ENCODE results near the gene CPXM1. TPM values are rescaled to one million over a fixed set of nuclear protein-coding genes. Genes with fewer than 3 reads are reported as not detected.

CPXM1 gene
- total and polyA plus RNA-seq, 9 of the 15 experiments (the other 6 are each of a cell fraction or from before 2014, with no cell fraction given), result 0.04 to 1.1 (median 0.37) TPM; not detected in 2

DNA sequence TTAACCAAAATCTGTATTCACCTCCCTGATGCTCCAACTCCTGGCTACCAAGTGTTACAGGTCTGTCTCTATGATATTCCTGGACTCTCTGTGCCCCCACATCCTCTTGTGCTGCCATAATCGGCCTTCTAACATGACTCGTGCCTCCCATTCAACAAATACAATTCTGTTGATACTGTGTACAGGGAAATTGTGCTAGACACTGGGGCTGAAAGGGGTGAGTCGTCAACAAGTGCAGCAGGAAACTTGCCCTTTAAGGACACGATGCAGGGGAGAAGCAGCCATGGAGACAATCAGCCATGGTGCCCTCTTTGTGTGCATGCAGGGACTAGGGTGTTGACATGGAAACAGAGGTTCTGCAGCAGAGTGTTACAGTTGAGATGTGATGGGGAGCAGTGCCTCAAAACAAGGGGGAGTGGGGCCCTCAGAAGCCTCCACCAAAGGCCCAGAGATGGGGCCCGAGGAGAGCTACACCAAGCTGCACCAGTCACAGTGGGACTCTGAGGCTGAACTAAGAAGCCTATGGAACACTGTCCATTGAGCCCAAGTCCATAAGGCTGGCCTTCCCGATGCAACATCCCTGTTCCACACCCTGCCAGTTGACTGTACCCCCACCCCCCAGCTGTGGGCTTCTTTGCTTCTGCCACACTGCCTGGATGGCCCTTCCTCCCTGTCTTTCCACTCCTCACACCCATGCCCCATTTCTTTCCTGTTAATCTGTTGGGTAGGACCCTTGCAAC is 37.0 kb upstream of the CPXM1 start:
- peak in 1 of 4 experiments; percentile 1 for DNase-seq (ENCODE audit: extremely low read depth in 1 of 4, low spot score in 3 of 4)
- Histone ChIP-seq H3K36me3 (ENCODE audit: control insufficient read depth, insufficient read depth, low read length) (no peaks in the 10 kb centered on the region), H3K4me3 (no peak overlapping the region), H3K4me2 (ENCODE audit: insufficient read depth, low read length) (no peak overlapping the region), H3K27ac (ENCODE audit: extremely low read depth, low read depth, low read length) (no peak overlapping the region), H3K9me1 (ENCODE audit: control insufficient read depth, insufficient read depth, low read length) (no peaks in the 10 kb centered on the region), H3K9me3 (replicated peaks; ENCODE audit: control insufficient read depth, insufficient read depth, low read depth, low read length) (no peaks in the 10 kb centered on the region), H2AFZ (ENCODE audit: low read depth, low read length) (no peak overlapping the region), H3K27me3 (ENCODE audit: control insufficient read depth in 2 of 2, insufficient read depth in 2 of 2, low read length in 2 of 2) (no peaks in the 10 kb centered on the region), H3K79me2 (ENCODE audit: control insufficient read depth, insufficient read depth, low read length) (peaks cover 3% of the 10 kb centered on the region; the same call in 1 of the 3 replicates), H3K4me1 (replicated peaks in 1 of 2; ENCODE audit: control insufficient read depth in 2 of 2, insufficient read depth in 2 of 2, low read length in 2 of 2) (peaks cover 9 to 25% of the 10 kb centered on the region in 2 experiments; a peak in 4 of 5 replicates), H4K20me1 (replicated peaks; ENCODE audit: control insufficient read depth, insufficient read depth, low read length) (no peaks in the 10 kb centered on the region), H3K9ac (ENCODE audit: insufficient read depth in 1 of 2, low read depth in 2 of 2, low read length in 2 of 2) (no peak overlapping the region)
- ChIA-PET CTCF (ENCODE audit: low intra/inter-chr PET ratio) (no interaction called here), POLR2A (interaction anchor here (0.7 kb wide), 1 partner anchor 10 kb away, joined by 4 read pairs; no protein-coding TSS in a partner anchor)
- no peak for ATAC-seq
- no TSS peak for BruUV-seq (replicated peaks)
- WGBS (ENCODE audit: insufficient coverage, low coverage, missing lambda C conversion rate), result 20% methylated on average over 5 of the region's 6 CpGs
- intact Hi-C loops (cut with micrococcal nuclease) (no loop called here), in situ Hi-C loops (cut with MboI) (no loop called here)
- FAIRE-seq, result no peak
- TF ChIP-seq, protein P1, sequence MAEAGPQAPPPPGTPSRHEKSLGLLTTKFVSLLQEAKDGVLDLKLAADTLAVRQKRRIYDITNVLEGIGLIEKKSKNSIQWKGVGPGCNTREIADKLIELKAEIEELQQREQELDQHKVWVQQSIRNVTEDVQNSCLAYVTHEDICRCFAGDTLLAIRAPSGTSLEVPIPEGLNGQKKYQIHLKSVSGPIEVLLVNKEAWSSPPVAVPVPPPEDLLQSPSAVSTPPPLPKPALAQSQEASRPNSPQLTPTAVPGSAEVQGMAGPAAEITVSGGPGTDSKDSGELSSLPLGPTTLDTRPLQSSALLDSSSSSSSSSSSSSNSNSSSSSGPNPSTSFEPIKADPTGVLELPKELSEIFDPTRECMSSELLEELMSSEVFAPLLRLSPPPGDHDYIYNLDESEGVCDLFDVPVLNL (CRISPR knock-in tag; IDR thresholded peaks at IDR 0.05; ENCODE audit: low read depth), result no peak
- no peak for TF ChIP-seq PTRF (tag; IDR thresholded peaks at IDR 0.05)
- TF ChIP-seq POLR2H (tag; IDR thresholded peaks at IDR 0.05; ENCODE audit: low read depth), result no peak
- TF ChIP-seq YY1 (IDR thresholded peaks at IDR 0.05; ENCODE audit: borderline replicate concordance in 1 of 3, control insufficient read depth in 1 of 3, extremely low read depth in 1 of 3, insufficient read depth in 3 of 3, insufficient read length in 1 of 3, insufficient replicate concordance in 2 of 3, low read depth in 1 of 3, low read length in 2 of 3), result no peak
- TF ChIP-seq BRF1 (IDR thresholded peaks at IDR 0.05; ENCODE audit: borderline replicate concordance, extremely low read depth, insufficient read length), result no peak
- TF ChIP-seq CXXC5 (CRISPR knock-in tag; IDR thresholded peaks at IDR 0.05), result no peak
- TF ChIP-seq SRSF9 (IDR thresholded peaks at IDR 0.05; ENCODE audit: borderline replicate concordance, low read depth, low read length), result no peak
- no peak for TF ChIP-seq TFAM (CRISPR knock-in tag; conservative IDR thresholded peaks at IDR 0.05)
- no peak for TF ChIP-seq PHF8 (IDR thresholded peaks at IDR 0.05; ENCODE audit: borderline replicate concordance, low read length)
- no peak for TF ChIP-seq SMARCC2 (IDR thresholded peaks at IDR 0.05; ENCODE audit: low read depth)
- TF ChIP-seq, protein P2, sequence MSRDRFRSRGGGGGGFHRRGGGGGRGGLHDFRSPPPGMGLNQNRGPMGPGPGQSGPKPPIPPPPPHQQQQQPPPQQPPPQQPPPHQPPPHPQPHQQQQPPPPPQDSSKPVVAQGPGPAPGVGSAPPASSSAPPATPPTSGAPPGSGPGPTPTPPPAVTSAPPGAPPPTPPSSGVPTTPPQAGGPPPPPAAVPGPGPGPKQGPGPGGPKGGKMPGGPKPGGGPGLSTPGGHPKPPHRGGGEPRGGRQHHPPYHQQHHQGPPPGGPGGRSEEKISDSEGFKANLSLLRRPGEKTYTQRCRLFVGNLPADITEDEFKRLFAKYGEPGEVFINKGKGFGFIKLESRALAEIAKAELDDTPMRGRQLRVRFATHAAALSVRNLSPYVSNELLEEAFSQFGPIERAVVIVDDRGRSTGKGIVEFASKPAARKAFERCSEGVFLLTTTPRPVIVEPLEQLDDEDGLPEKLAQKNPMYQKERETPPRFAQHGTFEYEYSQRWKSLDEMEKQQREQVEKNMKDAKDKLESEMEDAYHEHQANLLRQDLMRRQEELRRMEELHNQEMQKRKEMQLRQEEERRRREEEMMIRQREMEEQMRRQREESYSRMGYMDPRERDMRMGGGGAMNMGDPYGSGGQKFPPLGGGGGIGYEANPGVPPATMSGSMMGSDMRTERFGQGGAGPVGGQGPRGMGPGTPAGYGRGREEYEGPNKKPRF (IDR thresholded peaks at IDR 0.05; ENCODE audit: low read depth, low read length), result no peak
- no peak for TF ChIP-seq COPS2 (conservative IDR thresholded peaks at IDR 0.05)
- TF ChIP-seq, protein P3, sequence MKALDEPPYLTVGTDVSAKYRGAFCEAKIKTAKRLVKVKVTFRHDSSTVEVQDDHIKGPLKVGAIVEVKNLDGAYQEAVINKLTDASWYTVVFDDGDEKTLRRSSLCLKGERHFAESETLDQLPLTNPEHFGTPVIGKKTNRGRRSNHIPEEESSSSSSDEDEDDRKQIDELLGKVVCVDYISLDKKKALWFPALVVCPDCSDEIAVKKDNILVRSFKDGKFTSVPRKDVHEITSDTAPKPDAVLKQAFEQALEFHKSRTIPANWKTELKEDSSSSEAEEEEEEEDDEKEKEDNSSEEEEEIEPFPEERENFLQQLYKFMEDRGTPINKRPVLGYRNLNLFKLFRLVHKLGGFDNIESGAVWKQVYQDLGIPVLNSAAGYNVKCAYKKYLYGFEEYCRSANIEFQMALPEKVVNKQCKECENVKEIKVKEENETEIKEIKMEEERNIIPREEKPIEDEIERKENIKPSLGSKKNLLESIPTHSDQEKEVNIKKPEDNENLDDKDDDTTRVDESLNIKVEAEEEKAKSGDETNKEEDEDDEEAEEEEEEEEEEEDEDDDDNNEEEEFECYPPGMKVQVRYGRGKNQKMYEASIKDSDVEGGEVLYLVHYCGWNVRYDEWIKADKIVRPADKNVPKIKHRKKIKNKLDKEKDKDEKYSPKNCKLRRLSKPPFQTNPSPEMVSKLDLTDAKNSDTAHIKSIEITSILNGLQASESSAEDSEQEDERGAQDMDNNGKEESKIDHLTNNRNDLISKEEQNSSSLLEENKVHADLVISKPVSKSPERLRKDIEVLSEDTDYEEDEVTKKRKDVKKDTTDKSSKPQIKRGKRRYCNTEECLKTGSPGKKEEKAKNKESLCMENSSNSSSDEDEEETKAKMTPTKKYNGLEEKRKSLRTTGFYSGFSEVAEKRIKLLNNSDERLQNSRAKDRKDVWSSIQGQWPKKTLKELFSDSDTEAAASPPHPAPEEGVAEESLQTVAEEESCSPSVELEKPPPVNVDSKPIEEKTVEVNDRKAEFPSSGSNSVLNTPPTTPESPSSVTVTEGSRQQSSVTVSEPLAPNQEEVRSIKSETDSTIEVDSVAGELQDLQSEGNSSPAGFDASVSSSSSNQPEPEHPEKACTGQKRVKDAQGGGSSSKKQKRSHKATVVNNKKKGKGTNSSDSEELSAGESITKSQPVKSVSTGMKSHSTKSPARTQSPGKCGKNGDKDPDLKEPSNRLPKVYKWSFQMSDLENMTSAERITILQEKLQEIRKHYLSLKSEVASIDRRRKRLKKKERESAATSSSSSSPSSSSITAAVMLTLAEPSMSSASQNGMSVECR (CRISPR knock-in tag; IDR thresholded peaks at IDR 0.05), result no peak

Measured in K562 (cell line).